HEK293 (cell line): ENCODE results near the gene TFAP2E.

ENCODE experiments used
- ATF2 ChIP-seq: fragments of 450-650 bp; formaldehyde crosslinking; IDR thresholded peaks from 2 replicates; pipeline ENCODE4 v1.5.1; 2016; ENCODE audit warnings: missing biosample characterization, missing genetic modification characterization, low read depth
- CTCF ChIP-seq: fragments of 450-650 bp; formaldehyde crosslinking; IDR thresholded peaks from 2 replicates; pipeline ENCODE4 v1.5.1; 2016; ENCODE audit warnings: missing biosample characterization, missing genetic modification characterization
- KLF1 ChIP-seq: fragments of 450-650 bp; formaldehyde crosslinking; IDR thresholded peaks from 2 replicates; pipeline ENCODE4 v1.5.1; 2016; ENCODE audit warnings: missing biosample characterization, missing genetic modification characterization
- KLF16 ChIP-seq: fragments of 450-650 bp; formaldehyde crosslinking; IDR thresholded peaks from 2 replicates; pipeline ENCODE4 v1.5.1; 2017; ENCODE audit warnings: missing biosample characterization, missing genetic modification characterization
- KLF9 ChIP-seq: fragments of 450-650 bp; formaldehyde crosslinking; IDR thresholded peaks from 2 replicates; pipeline ENCODE4 v1.5.1; 2016; ENCODE audit warnings: missing biosample characterization, missing genetic modification characterization, low read depth
- TRIM28 ChIP-seq: IDR thresholded peaks from 2 replicates; pipeline ENCODE4 v1.6.1; 2011; ENCODE audit warnings: low read length, control low read depth, borderline replicate concordance
- ZBTB1 ChIP-seq: fragments of 450-650 bp; formaldehyde crosslinking; IDR thresholded peaks from 2 replicates; pipeline ENCODE4 v1.5.1; 2016; ENCODE audit warnings: missing biosample characterization, missing genetic modification characterization
- ZBTB21 ChIP-seq: fragments of 450-650 bp; formaldehyde crosslinking; IDR thresholded peaks from 2 replicates; pipeline ENCODE4 v1.5.1; 2017; ENCODE audit warnings: missing biosample characterization, missing genetic modification characterization
- ZFP3 ChIP-seq: fragments of 450-650 bp; formaldehyde crosslinking; IDR thresholded peaks from 2 replicates; pipeline ENCODE4 v1.5.1; 2016; ENCODE audit warnings: low read depth, missing biosample characterization, missing genetic modification characterization
- ZFP41 ChIP-seq: fragments of 450-650 bp; formaldehyde crosslinking; IDR thresholded peaks from 2 replicates; pipeline ENCODE4 v1.5.1; 2016; ENCODE audit warnings: missing biosample characterization, missing genetic modification characterization, borderline replicate concordance
- ZNF10 ChIP-seq: fragments of 450-650 bp; formaldehyde crosslinking; IDR thresholded peaks from 2 replicates; pipeline ENCODE4 v1.5.1; 2017; ENCODE audit warnings: missing biosample characterization, missing genetic modification characterization
- ZNF2 ChIP-seq: fragments of 450-650 bp; formaldehyde crosslinking; IDR thresholded peaks from 2 replicates; pipeline ENCODE4 v1.5.1; 2016; ENCODE audit warnings: missing biosample characterization, missing genetic modification characterization
- ZNF248 ChIP-seq: fragments of 450-650 bp; formaldehyde crosslinking; IDR thresholded peaks from 2 replicates; pipeline ENCODE4 v1.5.1; 2017; ENCODE audit warnings: missing biosample characterization, missing genetic modification characterization
- ZNF266 ChIP-seq: fragments of 450-650 bp; formaldehyde crosslinking; IDR thresholded peaks from 2 replicates; pipeline ENCODE4 v1.5.1; 2016; ENCODE audit warnings: missing biosample characterization, missing genetic modification characterization, low read depth
- ZNF423 ChIP-seq: fragments of 450-650 bp; formaldehyde crosslinking; IDR thresholded peaks from 2 replicates; pipeline ENCODE4 v1.5.1; 2016; ENCODE audit warnings: missing biosample characterization, missing genetic modification characterization
- ZNF473 ChIP-seq: fragments of 450-650 bp; formaldehyde crosslinking; IDR thresholded peaks from 2 replicates; pipeline ENCODE4 v1.5.1; 2017; ENCODE audit warnings: missing biosample characterization, missing genetic modification characterization
- ZNF600 ChIP-seq: fragments of 450-650 bp; formaldehyde crosslinking; IDR thresholded peaks from 2 replicates; pipeline ENCODE4 v1.5.1; 2016; ENCODE audit warnings: missing biosample characterization, missing genetic modification characterization
- ZNF621 ChIP-seq: fragments of 450-650 bp; formaldehyde crosslinking; IDR thresholded peaks from 2 replicates; pipeline ENCODE4 v1.5.1; 2017; ENCODE audit warnings: missing biosample characterization, missing genetic modification characterization
- ZNF670 ChIP-seq: fragments of 450-650 bp; formaldehyde crosslinking; IDR thresholded peaks from 2 replicates; pipeline ENCODE4 v1.5.1; 2016; ENCODE audit warnings: missing biosample characterization, missing genetic modification characterization, low read depth
- ZNF677 ChIP-seq: fragments of 450-650 bp; IDR thresholded peaks from 2 replicates; pipeline ENCODE4 v1.5.0; 2018; ENCODE audit warnings: missing biosample characterization, mild to moderate bottlenecking, missing genetic modification characterization, moderate library complexity
- ZNF776 ChIP-seq: fragments of 450-650 bp; formaldehyde crosslinking; IDR thresholded peaks from 2 replicates; pipeline ENCODE4 v1.5.0; 2017; ENCODE audit warnings: missing biosample characterization, missing genetic modification characterization, borderline replicate concordance
- ZNF777 ChIP-seq: fragments of 450-650 bp; formaldehyde crosslinking; IDR thresholded peaks from 2 replicates; pipeline ENCODE4 v1.5.1; 2017; ENCODE audit warnings: missing biosample characterization, missing genetic modification characterization, borderline replicate concordance
- ZSCAN16 ChIP-seq: fragments of 450-650 bp; formaldehyde crosslinking; IDR thresholded peaks from 2 replicates; pipeline ENCODE4 v1.5.1; 2016; ENCODE audit warnings: missing biosample characterization, missing genetic modification characterization
- TF ChIP-seq, protein P1 (sequence below): fragments of 450-650 bp; formaldehyde crosslinking; IDR thresholded peaks from 2 replicates; pipeline ENCODE4 v1.5.1; 2016; ENCODE audit warnings: missing biosample characterization, missing genetic modification characterization
- TF ChIP-seq, protein P2 (sequence below): fragments of 450-650 bp; formaldehyde crosslinking; IDR thresholded peaks from 2 replicates; pipeline ENCODE4 v1.5.1; 2016; ENCODE audit warnings: missing biosample characterization, missing genetic modification characterization
- TF ChIP-seq, protein P3 (sequence below): fragments of 450-650 bp; formaldehyde crosslinking; IDR thresholded peaks from 2 replicates; pipeline ENCODE4 v1.5.1; 2016; ENCODE audit warnings: missing biosample characterization, missing genetic modification characterization
- TF ChIP-seq, protein P4 (sequence below): fragments of 450-650 bp; formaldehyde crosslinking; IDR thresholded peaks from 2 replicates; pipeline ENCODE4 v1.5.1; 2016; ENCODE audit warnings: missing biosample characterization, missing genetic modification characterization

TFAP2E gene

GRCh38 chr1:35557611-35558373 lies 15.3 kb upstream of the TFAP2E start, which contains the start of gene NCDN (continued):
- TF ChIP-seq, protein P1, sequence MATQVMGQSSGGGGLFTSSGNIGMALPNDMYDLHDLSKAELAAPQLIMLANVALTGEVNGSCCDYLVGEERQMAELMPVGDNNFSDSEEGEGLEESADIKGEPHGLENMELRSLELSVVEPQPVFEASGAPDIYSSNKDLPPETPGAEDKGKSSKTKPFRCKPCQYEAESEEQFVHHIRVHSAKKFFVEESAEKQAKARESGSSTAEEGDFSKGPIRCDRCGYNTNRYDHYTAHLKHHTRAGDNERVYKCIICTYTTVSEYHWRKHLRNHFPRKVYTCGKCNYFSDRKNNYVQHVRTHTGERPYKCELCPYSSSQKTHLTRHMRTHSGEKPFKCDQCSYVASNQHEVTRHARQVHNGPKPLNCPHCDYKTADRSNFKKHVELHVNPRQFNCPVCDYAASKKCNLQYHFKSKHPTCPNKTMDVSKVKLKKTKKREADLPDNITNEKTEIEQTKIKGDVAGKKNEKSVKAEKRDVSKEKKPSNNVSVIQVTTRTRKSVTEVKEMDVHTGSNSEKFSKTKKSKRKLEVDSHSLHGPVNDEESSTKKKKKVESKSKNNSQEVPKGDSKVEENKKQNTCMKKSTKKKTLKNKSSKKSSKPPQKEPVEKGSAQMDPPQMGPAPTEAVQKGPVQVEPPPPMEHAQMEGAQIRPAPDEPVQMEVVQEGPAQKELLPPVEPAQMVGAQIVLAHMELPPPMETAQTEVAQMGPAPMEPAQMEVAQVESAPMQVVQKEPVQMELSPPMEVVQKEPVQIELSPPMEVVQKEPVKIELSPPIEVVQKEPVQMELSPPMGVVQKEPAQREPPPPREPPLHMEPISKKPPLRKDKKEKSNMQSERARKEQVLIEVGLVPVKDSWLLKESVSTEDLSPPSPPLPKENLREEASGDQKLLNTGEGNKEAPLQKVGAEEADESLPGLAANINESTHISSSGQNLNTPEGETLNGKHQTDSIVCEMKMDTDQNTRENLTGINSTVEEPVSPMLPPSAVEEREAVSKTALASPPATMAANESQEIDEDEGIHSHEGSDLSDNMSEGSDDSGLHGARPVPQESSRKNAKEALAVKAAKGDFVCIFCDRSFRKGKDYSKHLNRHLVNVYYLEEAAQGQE = no peak
- TF ChIP-seq, protein P2, sequence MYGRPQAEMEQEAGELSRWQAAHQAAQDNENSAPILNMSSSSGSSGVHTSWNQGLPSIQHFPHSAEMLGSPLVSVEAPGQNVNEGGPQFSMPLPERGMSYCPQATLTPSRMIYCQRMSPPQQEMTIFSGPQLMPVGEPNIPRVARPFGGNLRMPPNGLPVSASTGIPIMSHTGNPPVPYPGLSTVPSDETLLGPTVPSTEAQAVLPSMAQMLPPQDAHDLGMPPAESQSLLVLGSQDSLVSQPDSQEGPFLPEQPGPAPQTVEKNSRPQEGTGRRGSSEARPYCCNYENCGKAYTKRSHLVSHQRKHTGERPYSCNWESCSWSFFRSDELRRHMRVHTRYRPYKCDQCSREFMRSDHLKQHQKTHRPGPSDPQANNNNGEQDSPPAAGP = peak; percentile 24; the same call in 1 of the 2 replicates
- TF ChIP-seq ATF2 (tag by site-specific recombination) (peak; percentile 88), ZNF10 (tag by site-specific recombination) (no peak), KLF16 (tag by site-specific recombination) (peak; percentile 97), ZNF473 (tag by site-specific recombination) (no peak), KLF1 (tag by site-specific recombination) (peak; percentile 66; the same call in 1 of the 2 replicates), ZBTB1 (tag by site-specific recombination) (peak; percentile 81; the same call in 1 of the 2 replicates), ZNF776 (tag by site-specific recombination) (no peak), KLF9 (tag by site-specific recombination) (peak; percentile 91), ZBTB21 (tag by site-specific recombination) (peak; percentile 81), ZFP3 (no peak), CTCF (tag by site-specific recombination) (peak; percentile 10; the same call in 1 of the 2 replicates), ZNF266 (no peak), TRIM28 (0 out of 2 replicates have a peak, but pooled peaks have one; percentile 50), ZNF600 (tag by site-specific recombination) (peak; percentile 43; the same call in 1 of the 2 replicates), ZNF621 (no peak), ZNF677 (tag by site-specific recombination) (no peak), ZNF423 (tag by site-specific recombination) (peak; percentile 64; the same call in 1 of the 2 replicates), ZNF777 (tag by site-specific recombination) (no peak), ZNF670 (tag by site-specific recombination) (no peak), ZFP41 (tag by site-specific recombination) (0 out of 2 replicates have a peak, but pooled peaks have one; percentile 44), ZNF2 (peak; percentile 90), ZSCAN16 (tag by site-specific recombination) (no peak), ZNF248 (no peak)
- TF ChIP-seq, protein P3, sequence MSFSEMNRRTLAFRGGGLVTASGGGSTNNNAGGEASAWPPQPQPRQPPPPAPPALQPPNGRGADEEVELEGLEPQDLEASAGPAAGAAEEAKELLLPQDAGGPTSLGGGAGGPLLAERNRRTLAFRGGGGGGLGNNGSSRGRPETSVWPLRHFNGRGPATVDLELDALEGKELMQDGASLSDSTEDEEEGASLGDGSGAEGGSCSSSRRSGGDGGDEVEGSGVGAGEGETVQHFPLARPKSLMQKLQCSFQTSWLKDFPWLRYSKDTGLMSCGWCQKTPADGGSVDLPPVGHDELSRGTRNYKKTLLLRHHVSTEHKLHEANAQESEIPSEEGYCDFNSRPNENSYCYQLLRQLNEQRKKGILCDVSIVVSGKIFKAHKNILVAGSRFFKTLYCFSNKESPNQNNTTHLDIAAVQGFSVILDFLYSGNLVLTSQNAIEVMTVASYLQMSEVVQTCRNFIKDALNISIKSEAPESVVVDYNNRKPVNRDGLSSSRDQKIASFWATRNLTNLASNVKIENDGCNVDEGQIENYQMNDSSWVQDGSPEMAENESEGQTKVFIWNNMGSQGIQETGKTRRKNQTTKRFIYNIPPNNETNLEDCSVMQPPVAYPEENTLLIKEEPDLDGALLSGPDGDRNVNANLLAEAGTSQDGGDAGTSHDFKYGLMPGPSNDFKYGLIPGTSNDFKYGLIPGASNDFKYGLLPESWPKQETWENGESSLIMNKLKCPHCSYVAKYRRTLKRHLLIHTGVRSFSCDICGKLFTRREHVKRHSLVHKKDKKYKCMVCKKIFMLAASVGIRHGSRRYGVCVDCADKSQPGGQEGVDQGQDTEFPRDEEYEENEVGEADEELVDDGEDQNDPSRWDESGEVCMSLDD = peak; percentile 13
- TF ChIP-seq, protein P4, sequence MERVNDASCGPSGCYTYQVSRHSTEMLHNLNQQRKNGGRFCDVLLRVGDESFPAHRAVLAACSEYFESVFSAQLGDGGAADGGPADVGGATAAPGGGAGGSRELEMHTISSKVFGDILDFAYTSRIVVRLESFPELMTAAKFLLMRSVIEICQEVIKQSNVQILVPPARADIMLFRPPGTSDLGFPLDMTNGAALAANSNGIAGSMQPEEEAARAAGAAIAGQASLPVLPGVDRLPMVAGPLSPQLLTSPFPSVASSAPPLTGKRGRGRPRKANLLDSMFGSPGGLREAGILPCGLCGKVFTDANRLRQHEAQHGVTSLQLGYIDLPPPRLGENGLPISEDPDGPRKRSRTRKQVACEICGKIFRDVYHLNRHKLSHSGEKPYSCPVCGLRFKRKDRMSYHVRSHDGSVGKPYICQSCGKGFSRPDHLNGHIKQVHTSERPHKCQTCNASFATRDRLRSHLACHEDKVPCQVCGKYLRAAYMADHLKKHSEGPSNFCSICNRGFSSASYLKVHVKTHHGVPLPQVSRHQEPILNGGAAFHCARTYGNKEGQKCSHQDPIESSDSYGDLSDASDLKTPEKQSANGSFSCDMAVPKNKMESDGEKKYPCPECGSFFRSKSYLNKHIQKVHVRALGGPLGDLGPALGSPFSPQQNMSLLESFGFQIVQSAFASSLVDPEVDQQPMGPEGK (tag by site-specific recombination) = peak; percentile 93
